GM20000 (cell line): ENCODE results near the gene BRD2.
"Not testable (repeated sequence)": the region's sequence is repeated elsewhere in the genome, so short reads cannot be mapped to it uniquely, and the experiment has no call there.

Source experiments
- DNase-seq: peaks from one replicate; pipeline ENCODE4 v3.0.0; 2012; ENCODE audit warnings: low spot score
- CTCF ChIP-seq: IDR thresholded peaks from 2 replicates; pipeline ENCODE4 v1.5.1; 2012; ENCODE audit warnings: mild to moderate bottlenecking, control low read depth; ENCODE audit errors: extremely low read depth, missing control alignments

BRD2 gene

GRCh38 chr6:32936239-32937152, 31.9 kb upstream of the BRD2 start:
- no peak for DNase-seq
- no peak for TF ChIP-seq CTCF

GRCh38 chr6:32937230-32937633, 31.2 kb upstream of the BRD2 start:
- no peak for TF ChIP-seq CTCF

DNA sequence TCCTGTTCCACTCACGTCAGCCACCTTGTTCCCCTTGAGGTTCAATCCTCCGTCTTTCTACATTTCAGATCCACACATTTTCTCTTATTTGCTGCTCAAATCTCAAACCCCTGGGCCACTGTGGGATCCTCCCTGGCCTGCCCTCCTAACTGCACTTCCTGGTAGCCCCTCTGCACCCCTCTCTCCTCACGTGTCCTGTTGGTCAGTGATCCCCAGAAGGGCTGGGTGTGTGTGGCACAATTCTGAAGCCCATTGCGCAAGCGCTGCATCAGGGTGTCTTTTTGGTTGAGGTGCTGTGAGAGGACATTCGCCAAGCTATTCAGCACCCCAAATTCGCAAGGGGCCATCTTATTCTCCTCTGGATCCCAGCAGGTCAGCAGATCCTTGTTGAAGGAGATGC, 29.9 kb upstream of the BRD2 start:
- TF ChIP-seq CTCF: no peak

More at GRCh38 chr6:32937230-32937633, 31.2 kb upstream of the BRD2 start:
- DNase-seq: no peak

GRCh38 chr6:32940656-32941213, 27.7 kb upstream of the BRD2 start, which contains the start of gene HLA-DMB:
Gene HLA-DMB (minus strand): TSS chr6:32941028. CDS start chr6:32940807, 221 bp downstream.
- TF ChIP-seq CTCF: no peak
- peak; percentile 87 for DNase-seq

More for the DNA sequence above, 29.9 kb upstream of the BRD2 start:
- DNase-seq: no peak

- peak; percentile 62 for DNase-seq
- no peak for TF ChIP-seq CTCF
Measured at GRCh38 chr6:32941214-32941768, 27.1 kb upstream of the BRD2 start.

GRCh38 chr6:32942555-32943123, 25.8 kb upstream of the BRD2 start:
- DNase-seq: not testable (repeated sequence)

GRCh38 chr6:32943864-32944649, 24.3 kb upstream of the BRD2 start:
- DNase-seq: peak; percentile 64
- TF ChIP-seq CTCF: no peak
